Measurements from ENCODE around the gene RAB40C.

RAB40C gene

DNA sequence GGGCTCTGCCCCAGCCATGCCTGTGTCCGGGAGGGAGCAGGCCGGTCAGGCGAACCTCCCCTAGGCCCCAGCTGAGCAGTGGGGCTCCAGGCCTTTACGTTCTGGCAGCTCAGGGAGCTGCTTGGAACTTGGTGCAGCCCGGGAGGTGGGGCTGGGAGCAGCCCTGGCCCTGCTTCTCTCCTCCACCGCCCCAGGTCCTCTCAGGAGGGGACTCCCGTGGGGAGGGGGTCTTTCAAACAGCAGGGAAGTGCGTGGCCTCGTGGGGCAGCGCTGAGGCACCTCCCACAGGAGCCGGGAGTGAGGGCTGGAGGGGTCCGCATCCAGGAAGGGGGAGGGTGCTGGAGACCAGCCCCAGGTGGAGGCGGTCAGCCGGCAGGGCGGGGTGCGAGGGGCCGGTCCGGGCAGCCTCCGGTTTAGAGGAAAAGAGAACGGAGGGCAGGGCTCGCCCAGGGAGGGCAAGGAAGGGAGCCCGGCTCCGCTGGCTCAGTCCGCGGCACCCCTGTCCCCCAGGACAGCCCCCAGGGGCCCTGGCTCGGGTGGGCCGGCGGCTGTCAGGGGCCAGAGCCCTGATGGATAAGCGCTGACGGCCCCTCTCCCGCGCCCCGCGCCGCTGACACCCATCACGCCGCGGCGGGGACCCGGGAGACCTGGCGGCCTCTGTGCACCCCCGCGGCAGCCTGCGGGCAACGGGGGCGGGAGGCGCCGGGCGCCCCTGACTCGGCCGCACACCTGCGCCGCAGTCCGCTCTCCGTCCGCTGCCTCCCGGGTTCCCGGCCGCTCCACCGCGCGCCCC lies 30.3 kb upstream of the RAB40C start:
- no peak for DNase-seq

DNA sequence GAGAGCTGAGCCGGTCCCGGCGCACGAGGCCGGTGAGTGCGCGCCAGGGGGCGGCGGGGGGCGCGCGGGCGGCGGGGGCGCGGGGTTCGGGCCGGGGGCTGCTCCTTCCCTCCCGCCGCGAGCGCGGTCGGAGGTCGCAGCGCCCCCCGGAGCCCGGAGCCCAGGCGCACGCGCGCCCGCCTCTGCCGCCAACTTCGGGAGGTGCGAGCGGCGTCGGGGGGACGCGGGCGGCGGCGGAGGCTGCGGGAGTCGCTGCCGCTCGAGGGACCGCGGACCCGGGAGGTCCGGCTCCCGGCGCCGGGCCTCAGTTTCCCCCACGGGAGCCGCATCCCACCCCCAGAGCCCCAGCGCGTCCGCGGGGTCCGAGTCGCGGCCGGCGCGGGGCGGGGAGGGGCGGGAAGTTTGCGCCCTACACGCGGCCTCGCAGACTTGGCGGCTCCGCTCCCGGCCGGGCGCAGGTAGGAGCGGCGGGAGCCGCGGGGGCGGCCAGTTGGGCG lies 29.6 kb upstream of the RAB40C start, which contains the start of gene PRR35:
Gene PRR35 (plus strand): TSS at position 191 of the 497 bp plus-strand sequence. CDS start 2,901 bp downstream, outside the sequence.
- no peak for DNase-seq

DNA sequence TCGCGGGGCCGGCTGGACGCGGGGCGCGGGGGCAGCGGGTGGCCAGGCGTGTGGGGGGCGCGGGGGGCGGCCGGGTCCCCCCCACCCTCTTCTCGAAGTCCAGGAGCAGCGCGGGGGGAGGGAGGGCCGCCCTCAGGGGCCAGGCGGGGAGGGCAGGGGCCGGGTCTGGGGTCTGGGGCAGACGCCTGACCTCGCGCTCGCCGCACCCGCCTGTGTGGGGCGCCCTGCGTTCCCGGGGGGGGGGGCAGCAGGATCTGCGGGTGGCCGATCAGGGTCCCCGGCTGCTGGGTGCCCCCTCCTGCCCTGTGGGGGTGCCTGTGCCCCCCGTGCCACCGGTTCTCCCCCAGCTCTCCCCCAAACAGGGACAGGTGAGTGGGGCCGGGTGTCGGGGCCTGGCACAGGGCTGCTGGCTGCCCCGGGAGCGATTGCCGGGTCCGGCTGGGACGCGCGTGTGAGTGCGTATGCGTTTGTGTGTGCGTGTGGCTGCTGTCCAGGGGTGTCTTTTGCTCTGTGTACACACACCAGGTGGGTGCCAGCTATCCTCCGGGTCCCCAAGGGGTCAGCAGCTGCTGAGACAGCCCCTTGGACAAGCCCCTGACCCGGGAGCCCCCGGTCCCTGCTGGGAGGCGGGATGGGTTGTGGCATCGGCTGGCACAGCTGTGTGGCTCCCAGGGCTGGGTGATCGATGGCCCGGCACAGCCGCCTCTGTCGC lies 29.0 kb upstream of the RAB40C start:
- no peak for DNase-seq

DNA sequence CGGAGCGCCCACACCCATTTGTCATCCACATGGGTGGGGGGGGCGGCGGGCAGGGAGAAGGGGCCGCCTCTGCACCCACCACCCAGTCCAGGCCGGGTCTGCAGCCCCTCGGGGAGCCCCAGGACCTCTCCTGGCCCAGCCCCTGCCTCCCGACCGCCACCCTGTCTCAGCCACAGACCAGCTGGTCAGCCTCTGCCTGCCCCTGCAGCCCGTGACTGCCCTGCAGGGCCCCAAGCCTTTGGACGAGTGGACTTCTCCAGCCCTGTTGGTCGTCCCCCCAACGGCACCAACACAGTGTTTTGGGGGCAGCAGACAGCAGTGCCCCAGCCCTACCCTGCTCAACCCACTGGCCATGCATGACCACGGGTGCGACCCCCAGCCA lies 28.5 kb upstream of the RAB40C start:
- DNase-seq, result no peak

DNA sequence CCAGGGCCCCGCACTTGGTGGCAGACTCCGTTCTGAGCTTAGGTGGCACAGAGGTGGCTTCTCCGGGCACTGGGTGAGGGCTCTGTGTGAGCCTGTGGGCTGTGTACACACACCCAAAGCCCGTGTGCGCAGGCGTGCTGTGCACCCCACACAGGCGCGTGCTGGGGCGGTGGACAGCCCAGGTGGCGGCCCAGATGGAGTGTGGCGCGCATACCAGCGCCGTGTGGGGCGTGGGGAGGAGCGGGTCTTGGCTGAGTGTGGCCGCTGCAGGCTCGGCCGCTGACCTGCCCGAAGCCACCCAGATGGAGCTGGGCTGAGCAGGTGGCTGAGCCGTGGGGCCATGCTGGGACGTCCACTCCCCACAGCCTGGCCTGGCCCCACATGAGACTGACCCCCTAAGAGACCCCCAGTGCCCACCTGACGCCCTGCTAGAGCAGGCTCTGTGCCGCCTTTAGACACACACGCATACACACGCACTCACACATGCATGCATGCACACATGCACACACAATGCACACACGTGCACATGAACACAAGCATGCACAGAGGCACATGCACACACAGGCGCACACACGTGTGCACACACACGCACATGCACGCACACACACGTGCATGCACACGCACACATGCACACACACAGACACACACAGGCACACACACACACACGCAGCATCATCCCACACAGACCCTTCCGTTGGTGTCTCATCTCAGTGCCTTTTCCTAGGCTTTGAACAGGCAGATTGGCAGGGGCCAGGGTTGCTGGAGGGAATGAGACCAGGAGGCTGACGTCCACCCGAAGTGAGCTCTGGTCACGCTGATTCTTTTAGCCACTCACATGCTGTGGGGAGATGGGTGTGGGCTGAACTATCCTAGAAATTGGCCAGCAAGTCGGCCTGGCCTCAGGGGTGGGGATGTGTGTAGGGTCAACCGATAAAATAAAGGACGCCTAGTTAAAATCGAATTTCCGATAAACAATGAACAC lies 27.6 kb upstream of the RAB40C start:
- DNase-seq, result no peak

DNA sequence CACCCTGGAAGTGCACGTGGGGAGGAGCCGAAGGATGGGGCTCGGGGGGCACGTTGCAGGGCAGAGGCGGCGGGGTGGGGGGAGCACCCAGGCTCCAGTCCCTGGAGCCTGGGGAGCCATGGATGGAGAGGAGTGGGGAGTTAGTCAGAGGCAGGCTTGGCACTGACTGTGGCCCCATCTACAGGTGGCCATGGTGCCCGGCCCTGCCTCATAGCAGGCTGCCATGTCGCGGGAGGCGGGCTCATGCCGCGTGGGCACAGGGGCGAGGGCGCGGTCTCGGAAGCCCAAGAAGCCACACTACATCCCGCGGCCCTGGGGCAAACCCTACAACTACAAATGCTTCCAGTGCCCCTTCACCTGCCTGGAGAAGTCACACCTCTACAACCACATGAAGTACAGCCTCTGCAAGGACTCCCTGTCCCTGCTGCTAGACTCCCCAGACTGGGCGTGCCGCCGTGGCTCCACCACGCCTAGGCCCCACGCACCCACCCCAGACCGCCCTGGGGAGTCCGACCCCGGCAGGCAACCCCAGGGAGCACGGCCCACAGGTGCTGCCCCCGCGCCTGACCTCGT lies 26.7 kb upstream of the RAB40C start:
- DNase-seq, result no peak

DNA sequence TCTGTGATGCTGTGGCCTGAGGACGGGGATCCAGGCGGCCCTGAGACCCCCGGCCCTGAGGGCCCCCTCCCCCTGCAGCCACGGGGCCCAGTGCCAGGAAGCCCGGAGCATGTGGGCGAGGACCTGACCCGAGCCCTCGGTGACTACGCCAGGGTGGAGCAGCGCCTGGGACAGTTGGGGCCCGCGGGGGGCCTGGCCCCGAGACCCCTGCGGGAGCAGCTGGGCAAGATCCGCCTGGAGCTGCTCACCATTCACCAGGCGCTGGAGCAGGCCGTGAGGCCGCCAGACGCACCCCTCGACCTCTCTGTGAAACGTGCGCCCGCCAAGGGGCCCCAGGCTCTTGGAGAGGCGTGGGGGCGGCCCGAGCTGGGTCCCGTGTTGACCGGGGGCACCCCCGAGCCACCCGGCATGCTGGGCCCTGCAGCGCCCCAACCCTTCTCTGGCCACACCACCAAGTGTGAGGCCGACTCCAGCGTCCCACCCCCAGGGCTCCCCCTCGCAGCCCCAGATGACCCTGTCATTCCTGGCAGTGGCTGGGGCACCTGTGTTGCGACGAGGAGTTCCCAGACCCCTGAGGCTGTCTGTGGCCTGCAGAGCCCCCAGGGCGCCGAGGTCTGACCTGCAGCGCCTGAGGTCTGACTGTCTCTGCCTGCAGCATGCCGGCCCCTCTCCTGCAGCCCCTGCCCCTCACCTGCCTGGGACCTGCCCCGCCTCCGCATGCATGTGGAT lies 25.0 kb upstream of the RAB40C start:
- DNase-seq, result no peak

DNA sequence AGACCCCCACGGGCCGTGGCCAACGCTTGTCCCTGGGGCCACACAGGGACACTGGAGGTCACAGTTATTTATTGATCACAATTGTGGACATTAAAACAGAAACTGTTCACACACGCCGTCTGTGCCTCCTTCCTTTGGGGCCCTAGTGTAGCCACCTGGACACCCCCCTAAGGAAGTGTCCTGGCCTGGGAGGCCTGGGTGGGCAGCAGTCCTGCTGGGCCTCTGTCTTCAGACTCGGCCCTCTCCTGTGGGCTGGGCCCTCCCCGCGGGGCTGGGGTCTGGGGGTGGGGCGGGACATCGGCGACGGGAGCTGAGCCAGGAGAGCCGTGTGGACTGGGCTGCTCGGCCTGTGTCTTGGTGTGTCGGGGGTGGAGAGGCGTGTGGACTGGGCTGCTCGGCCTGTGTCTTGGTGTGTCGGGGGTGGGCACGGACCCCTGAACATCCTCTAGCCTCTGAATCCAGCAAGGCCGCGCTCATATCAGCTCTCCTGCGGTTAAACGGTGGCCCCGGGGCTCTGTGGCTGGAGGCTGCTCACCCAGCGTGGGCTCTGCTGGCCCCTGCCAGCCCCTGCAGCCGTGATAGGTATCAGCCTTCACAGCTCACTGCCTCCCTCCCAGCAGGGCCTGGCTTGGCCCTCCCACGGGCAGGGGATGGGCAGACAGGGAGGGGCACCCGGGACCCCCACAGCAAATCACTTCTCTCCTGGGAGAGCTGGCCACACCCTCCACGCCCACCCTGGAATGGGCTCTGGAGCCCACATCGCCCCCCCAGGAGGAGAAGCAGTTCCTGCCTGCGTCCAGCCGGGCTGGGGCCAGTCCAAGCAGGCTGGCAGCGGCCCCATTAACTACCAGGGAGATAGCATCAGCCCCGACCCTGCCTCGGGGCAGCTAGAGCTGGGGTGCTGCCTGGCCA lies 24.2 kb upstream of the RAB40C start:
- DNase-seq, result no peak

DNA sequence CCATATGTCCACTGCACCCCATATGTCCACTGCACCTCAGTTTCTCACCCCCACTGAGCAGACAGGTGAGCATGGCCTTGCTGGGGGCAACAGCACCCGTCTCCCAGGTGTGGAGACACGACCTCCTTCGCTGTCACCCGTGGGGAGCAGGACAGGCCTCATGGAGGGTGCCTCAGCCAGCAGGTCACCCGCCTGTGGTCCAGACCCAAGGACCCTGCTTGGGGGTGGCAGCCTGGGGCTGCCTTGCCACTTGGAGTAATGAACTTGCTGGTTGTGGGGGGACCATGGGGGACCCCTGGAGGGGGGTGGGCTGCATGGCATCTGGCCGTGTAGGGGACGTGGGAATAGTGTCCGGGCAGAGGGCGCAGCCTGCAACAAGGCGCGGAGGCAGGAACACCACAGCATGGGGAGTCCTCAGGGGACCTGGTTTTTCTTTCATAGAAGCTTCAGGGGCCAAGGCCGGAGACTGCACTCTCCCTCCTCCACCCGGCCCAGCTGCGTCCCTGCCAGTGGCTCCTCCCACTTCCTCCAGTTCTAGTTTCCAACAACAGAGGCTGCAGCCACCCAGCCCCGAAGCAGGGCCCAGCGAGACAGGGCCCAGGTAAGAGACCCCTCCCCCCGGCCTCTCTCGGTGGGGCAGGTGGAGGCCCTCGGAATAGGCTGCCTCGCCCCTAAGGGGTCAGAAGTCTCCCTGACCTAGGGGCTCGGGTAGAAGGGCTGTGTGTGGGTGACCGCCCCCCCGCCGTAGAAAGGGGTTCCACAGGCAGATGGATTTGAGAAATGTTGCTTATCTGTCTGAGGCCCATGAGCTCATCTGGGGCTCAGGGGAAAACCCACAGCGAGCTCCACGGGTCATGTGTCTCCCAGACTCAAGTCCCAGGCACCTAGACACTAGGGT lies 23.1 kb upstream of the RAB40C start, which contains the start of gene NHLRC4:
Gene NHLRC4 (plus strand): TSS at position 531 of the 898 bp plus-strand sequence. CDS start 1,043 bp downstream, outside the sequence.
- no peak for DNase-seq

DNA sequence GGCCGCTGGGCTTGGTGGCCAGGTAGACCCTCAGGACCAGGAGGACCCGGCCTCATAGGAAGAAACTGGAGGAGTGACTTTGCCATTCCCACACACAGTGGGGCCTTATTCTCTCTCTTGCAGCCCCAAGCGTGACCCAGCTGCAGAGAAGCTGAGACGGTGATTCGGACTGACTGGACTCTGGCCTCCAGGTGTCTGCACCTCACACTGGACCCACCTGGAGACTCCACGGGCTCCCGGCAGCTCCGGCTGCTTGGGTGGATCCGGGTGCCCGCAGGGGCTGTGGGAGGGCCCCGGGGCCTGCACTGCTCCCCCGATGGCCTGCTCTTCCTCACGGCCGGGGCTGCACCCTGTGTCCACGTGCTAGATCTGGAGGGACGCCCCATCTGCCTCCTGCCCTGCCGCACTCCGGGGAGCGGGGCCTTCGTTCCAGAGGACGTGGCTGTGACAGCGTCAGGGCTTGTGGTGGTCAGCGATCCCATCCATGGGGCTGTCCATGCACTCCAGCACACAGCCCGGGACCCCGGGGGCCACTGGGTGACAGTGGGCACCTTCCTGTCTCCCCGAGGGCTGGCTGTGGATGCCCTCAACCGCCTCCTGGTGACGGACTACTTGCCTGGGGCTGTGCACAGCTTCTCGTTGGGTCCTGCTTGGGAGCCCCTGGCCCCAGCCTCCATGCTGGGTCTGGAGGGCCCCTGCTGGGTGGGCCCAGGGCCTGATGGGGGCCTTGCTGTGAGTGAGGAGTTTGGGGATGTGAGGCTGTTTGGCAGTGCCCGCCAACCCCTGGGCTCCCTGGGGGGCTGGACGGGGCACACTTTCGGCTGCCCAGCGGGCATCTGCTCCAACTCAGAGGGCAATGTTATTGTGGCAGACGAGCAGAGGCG lies 22.3 kb upstream of the RAB40C start:
- DNase-seq, result no peak

DNA sequence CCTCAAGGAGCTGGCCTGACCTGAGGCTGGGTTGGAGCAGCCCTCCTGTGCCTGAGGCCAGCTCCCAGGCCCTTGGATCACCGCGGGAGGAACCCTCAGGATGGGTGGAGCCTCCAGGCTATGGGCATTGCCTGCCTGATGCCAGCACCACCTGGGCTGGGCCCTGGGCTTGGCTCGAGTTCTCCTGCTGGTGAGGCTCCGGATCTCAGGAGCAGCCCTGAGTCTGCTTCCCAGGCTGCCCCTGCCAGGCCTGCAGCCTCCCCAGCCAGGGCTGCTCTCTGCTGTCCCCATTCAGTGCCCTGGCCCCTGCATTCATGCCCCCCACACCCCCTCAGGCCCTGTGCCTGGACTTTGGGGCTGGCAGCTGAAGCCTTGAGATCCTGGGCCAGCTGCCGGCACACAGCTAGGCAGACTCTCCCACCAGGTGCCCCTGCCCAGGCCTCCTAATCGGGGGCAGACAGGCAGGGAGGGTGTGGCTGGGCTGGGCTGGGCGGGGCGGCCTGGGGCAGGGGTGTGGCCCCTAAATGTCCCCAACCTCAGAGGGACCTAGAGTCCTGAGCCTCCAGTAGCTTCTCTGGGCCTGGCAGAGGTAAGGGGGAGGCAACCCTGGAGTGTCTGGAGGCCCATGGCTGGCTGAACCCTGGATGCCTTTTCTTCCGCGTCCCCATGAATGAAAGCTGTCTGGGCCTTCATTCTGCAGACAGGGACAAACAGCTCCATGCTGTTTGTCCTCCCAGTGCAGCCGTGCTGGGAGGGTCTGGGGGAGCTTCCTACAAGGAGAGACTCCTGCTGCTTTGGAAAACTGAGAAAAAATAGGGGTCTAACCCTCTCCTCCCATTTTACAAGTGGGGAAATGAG lies 21.2 kb upstream of the RAB40C start:
- DNase-seq, result no peak

DNA sequence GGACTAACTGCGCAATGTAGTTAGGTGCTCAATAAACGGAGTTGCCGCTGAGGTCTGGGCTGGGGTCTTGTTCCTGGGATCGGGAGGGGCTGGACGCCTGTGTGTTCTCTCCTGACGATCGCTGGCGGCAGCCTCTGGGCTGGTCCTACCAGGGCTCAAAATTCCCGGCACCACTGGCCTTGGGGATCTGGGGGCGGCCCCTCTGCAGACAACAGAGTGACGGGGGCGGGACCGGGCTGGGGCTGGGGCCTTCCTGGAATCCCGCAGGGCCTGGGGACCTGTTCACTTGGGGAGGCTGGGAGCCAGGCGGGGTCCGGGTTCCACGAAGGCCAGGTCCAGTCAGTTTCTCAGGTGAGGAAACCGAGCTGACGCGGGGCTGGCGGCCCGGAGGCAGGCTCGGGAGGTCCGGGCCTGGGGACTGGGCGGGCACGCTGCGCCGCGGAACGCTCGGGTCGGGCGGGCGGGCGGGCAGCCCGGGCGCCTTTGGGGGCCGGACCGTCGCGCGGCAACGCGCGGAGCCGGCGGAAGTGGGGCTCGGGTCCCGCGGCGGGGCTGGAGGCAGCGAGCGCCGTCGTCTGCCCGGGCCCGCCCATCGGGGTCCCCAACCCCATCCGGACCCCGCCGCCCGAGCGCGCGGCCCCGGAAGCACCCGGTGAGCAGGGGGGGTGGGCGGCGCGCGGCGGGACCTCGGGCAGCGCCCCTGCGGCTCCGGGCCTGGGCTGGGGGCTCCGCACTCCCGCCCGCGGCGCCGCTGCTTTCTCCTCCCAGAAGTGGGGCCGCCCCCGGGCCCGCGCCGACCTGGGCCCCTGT lies 20.2 kb upstream of the RAB40C start, which contains the start of gene PIGQ:
Gene PIGQ (plus strand): TSS at position 524 of the 810 bp plus-strand sequence. CDS start 4,107 bp downstream, outside the sequence.
- DNase-seq, result no peak

DNA sequence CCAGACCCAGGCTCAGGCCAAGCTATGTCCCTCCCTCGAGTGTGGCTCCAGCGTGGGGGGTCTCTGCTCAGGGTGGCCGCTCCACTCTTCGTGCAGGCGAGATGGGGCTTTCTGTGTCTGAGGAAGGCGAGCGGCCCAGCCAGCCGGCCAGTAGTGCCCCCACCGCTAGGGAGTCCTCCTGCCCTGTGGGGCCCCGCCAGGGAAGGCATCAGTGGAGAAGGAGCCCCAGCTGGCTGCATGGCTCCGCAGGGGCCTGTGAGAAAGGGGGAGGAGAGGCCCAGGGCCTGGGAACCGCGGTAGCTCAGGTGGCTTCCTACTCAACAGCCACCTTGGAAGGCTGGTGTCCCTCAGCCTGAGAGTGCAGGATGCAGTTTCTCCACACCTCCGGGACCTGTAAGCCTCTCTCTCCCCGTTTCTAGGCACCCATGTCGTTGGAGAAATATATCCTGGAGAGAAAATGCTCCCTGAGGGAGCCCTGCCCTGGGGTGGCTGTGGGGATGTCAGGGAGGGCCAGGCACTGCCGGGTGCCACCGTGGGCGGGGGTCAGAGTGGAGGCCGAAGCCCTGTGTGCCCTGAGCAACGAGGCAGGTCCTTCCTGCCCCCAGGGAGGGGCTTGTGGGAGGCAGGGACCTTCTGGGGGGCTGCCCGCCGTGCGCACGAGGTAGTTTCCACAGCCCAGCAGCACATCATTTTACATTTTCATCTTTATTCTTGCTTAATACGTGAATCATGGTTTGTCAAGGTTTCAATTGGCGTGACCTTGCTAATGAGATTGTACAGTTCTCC lies 16.8 kb upstream of the RAB40C start:
- no peak for DNase-seq

DNA sequence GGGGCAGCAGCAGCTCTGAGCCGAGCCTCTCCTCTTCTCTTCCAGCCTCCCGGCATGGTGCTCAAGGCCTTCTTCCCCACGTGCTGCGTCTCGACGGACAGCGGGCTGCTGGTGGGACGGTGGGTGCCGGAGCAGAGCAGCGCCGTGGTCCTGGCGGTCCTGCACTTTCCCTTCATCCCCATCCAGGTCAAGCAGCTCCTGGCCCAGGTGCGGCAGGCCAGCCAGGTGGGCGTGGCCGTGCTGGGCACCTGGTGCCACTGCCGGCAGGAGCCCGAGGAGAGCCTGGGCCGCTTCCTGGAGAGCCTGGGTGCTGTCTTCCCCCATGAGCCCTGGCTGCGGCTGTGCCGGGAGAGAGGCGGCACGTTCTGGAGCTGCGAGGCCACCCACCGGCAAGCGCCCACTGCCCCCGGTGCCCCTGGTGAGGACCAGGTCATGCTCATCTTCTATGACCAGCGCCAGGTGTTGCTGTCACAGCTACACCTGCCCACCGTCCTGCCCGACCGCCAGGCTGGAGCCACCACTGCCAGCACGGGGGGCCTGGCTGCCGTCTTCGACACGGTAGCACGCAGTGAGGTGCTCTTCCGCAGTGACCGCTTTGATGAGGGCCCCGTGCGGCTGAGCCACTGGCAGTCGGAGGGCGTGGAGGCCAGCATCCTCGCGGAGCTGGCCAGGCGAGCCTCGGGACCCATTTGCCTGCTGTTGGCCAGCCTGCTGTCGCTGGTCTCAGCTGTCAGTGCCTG lies 15.7 kb upstream of the RAB40C start:
- DNase-seq, result no peak
